GM21825 (cell line): Measurements from ENCODE around the gene ATXN1.
"Not testable (repeated sequence)": the region's sequence is repeated elsewhere in the genome, so short reads cannot be mapped to it uniquely, and the experiment has no call there.

Experiments
- ATAC-seq: cut with Tn5 transposase; IDR thresholded peaks from one replicate; pipeline ENCODE4 v1.9.1; 2021; ENCODE audit warnings: mild to moderate bottlenecking, moderate library complexity; ENCODE audit not compliant: unreplicated experiment

Gene ATXN1

GRCh38 chr6:16277101-16277981 is 483.9 kb downstream of the ATXN1 start:
- no peak for ATAC-seq

DNA sequence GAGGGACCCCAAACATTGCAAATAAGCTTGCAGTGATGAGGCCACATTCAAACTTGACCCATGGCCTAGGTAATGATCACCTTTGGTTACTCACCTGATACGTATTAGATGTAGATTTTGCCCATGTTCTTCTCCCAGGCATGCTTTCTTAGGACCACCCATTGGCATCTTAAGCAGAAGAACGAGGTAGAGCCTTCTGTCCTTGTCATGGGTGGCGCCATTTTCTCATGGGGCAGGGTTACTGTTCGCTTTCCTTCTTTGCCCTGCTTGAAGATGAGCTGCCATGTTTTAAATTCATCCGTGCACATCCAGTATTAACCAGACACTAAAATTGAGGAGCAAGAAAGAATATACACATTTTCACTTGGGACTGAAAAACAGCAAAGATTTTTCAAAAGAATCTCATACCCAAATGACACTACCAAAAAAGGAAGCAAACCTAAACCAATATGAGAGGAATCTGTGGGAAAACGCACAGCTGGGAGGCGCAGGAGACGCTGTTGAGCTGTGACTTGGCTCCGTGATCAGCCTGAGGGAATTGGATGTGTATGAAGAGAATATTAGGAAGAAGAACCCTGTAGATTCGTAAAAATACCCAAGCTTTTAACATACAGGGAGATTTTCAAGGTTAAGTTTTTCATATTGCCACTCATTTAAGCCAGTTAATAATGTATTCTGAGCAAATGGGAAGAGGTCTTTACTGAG is 486.2 kb downstream of the ATXN1 start:
- ATAC-seq: no peak

GRCh38 chr6:16274483-16274882 is 486.8 kb downstream of the ATXN1 start:
- ATAC-seq: no peak

GRCh38 chr6:16273256-16273655 is 488.0 kb downstream of the ATXN1 start:
- no peak for ATAC-seq

DNA sequence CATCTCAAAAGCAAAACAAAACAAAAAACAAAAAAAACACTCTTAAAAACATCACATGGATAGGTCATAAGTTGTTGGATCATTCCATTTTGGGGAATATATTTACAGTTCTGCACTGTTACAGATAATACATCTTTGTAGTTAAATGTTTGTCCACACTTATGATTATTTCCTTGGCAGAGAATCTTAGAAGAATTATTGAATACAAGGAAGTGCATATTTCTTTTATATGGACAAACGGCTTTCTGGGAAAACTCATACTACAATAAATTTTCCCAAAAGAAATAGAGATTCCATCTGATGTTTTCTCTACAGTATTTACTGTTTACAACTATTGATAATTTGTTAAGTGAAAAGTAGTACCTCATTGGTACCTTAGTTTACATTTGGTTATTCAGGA is 489.1 kb downstream of the ATXN1 start:
- ATAC-seq: no peak

DNA sequence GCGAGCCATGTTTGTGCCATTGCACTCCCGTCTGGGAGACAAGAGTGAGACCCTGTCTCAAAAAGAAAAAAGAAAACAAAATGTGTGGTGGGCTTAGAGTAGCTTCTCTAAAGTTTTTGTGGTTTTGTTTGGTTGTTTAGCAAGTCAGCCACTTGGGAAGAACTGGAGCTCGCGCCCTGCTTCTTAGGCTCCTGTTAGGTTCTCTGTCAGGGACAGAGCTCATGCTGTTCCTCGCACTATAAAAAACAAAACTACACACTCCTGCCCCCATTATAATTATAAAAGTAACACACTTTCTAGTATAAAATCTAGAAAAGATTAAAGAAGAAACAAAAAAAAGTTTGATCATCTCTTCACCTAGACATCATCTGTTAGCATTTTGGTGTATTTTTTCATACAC is 489.8 kb downstream of the ATXN1 start:
- no peak for ATAC-seq

GRCh38 chr6:16270178-16270794 is 491.0 kb downstream of the ATXN1 start:
- no peak for ATAC-seq

DNA sequence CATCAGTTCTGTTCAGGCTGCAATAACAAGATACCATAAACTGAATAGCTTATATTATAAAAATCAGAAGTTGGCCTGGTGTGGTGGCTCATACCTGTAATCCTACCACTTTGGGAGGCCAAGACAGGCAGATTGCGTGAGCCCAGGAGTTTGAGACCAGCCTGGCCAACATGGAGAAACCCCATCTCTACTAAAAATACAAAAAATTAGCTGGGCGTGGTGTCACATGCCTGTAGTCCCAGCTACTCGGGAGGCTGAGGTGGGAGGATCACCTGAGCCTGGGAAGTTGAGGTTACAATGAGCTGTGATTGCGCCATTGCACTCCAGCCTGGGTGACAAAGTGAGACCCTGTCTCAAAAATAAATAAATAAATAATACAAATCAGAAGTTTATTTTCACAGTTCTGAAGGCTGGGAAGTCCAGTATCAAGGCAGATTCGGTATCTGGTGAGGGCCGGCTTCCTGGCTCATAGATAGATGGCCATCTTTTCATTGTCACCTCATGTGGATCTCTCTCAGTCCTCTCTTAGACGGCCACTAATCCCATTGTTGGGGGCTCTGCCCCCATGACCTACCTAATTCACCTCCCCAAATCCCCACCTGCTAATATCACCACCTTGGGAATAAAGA is 491.7 kb downstream of the ATXN1 start:
- not testable (repeated sequence) for ATAC-seq

GRCh38 chr6:16267428-16268263 is 493.6 kb downstream of the ATXN1 start:
- ATAC-seq: no peak

DNA sequence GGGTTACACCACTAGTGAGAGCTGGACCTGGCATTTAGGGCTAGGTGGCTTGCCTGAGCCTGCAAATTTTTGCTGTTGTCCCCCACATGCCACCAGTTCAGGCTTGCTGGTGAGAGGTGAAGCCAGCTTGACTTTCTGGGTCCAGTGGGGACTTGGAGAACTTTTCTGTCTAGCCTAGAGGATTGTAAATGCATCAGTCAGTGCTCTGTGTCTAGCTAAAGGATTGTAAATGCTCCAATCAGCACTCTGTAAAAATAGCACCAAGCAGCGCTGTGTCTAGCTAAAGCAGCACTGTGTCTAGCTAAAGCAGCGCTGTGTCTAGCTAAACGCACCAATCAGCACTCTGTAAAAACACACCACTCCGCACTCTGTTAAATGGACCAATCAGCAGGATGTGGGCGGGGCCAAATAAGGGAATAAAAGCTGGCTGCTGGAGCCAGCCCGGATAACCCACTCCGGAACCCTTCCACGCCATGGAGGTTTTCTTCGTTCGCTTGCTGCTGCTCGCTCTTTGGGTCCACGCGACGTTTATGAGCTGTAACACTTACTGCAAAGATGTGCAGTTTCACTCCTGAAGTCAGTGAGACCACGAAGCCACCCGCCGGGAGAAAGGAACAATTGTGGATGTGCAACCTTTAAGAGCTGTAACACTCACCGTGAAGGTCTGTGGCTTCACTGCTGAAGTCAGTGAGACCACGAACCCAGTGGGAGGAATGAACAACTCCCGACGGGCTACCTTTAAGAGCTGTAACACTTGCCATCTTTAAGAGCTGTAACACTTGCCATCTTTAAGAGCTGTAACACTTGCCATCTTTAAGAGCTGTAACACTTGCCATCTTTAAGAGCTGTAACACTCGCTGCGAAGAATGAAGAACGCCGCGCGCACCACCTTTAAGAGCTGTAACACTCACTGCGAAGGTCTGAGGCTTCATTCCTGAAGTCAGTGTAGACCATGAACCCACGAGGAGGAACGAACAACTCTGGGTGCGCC is 495.6 kb downstream of the ATXN1 start:
- no peak for ATAC-seq

DNA sequence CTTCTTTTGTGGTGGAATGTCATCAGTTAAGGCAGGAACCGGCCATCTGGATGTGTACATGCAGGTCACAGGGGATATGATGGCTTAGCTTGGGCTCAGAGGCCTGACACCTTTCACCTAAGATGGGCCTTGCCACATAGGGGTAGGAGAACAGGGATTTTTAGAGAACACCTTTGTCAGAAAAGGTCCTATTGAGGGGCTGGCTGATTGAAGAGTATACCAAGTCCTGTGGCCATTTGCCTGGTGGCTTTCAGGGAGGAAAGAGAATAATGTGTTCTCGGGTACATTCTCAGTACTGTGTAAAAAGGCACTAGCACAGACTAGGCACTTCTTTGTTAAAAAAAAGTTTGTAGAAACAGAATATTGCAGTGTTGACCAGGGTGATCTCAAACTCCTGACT is 496.5 kb downstream of the ATXN1 start:
- no peak for ATAC-seq

DNA sequence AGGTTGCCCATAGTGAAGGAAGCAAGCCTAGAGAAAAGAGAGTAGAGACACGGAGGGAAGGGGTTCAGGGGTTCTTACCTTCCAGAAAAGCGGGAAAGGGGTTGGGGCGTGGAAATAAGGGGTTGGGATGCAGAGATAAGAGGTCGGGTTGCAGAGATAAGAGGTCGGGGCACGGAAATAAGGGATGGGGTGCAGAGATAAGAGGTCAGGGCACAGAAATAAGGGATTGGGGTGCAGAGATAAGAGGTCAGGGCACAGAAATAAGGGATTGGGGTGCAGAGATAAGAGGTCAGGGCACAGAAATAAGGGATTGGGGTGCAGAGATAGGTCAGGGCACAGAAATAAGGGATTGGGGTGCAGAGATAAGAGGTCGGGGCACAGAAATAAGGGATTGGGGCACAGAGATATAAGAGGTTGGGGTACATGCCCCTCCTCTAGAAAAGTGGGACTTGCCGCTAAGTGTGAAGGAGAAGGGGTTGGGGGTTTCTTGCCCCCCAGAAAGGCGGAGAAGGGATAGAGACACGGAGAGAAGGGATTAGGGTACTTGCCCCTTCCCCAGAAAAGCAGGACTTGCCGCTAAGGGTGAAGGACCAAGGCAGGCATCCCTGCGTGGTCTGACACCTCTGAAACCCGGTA is 497.7 kb downstream of the ATXN1 start:
- not testable (repeated sequence) for ATAC-seq

DNA sequence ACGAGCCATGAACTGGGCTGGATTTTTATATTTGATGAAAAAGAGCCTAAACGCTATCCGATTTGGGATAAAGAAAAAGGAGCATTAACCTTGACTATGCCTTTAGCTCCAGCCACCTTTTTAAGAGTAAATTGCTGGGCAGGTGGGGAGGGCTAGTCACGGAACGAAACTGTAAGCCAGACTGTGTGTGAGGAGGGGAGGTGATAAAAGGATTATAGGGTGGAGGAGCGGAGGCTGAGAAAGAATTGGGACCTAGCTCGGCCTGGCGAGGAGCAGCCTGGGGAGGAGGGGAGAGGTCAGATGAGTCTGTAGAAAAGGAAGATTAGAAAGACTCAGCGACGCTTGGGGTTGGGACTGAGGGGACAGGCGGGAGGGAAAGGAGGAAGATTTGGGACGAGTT is 498.5 kb downstream of the ATXN1 start:
- not testable (repeated sequence) for ATAC-seq

DNA sequence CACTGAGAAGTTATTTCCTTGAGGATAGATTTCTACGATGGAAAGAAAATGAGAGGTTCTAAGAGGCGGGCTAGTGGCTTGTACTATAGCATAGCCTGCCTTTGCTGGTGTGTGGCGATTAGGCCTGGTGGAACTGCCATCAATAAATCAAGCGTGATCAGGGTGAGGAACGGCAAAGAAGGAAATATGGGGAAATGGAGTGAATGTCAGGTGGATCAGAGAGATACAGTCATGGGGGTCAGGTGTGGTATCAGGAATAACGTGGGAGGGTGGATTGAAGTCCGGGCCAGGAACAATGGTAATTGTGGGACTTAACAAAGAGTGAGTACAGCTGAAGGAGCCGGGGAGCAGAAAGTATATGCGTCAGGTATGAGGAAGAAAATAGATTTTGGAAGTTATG is 500.7 kb downstream of the ATXN1 start:
- ATAC-seq: not testable (repeated sequence)

GRCh38 chr6:16259604-16260003 is 501.7 kb downstream of the ATXN1 start:
- ATAC-seq: not testable (repeated sequence)

DNA sequence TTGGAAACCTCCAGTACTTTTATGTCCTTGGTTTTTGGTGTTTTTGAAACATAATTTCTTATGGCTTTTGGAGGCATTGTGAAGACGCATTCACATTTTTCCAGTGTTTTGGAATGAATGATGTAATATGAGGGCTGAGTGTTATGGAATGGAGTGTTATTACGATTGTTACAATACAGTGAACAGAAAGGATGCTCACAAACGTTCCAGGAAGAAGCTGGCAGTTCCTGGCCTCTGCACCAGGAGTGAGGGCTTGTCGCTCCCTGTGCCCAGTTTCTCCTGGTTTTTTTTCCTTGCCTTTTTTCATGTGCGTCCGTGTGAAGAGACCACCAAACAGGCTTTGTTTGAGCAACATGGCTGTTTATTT is 502.6 kb downstream of the ATXN1 start:
- ATAC-seq: no peak

GRCh38 chr6:16257999-16258708 is 503.1 kb downstream of the ATXN1 start:
- no peak for ATAC-seq

DNA sequence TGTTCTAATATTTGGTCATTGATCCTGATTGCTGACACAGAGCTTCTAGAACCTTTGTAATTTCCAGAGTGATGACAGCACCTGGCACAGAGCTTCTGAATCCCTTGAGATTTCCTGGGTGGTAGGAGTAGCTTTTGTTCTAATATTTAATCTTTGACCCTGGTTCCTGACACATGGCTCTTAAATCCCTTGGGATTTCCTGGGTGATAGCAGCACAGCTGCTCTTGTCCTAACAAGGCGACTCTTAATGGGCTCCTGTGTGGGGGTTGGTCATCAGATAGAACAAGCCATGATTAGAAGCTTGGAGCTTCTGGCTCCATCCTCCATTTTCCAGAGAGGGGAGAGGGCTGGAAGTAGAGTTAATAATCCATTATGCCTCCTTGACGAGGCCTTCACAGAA is 504.5 kb downstream of the ATXN1 start:
- ATAC-seq: no peak
